ENCODE measurements around the gene ULK4. TPM values are rescaled to one million over a fixed set of nuclear protein-coding genes. Genes with fewer than 3 reads are reported as not detected.
"Not testable (repeated sequence)": the region's sequence is repeated elsewhere in the genome, so short reads cannot be mapped to it uniquely, and the experiment has no call there.

The ULK4 gene
- total RNA-seq, 1 donor: 23.2 TPM

DNA sequence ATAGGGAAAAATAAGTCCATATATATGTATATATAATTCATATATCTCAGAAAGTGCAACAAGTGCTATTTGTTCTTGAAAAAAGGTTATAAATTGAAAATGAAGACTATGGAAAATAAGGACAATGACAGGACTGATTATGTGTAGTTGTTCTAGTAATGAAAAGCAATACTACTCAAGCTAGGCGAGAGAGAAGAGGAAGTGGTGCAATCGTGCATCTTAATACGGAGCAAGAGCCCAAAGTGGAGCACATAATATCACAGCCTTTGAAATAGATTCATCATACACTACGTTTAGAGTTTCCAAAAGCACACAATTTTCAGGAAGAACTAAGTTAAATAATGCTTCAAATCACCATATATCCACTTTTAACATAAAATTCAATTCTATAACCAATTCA, 87.9 kb downstream of the ULK4 start:
- no peak for DNase-seq (ENCODE audit: low read depth in 2 of 3, low spot score in 2 of 3)

DNA sequence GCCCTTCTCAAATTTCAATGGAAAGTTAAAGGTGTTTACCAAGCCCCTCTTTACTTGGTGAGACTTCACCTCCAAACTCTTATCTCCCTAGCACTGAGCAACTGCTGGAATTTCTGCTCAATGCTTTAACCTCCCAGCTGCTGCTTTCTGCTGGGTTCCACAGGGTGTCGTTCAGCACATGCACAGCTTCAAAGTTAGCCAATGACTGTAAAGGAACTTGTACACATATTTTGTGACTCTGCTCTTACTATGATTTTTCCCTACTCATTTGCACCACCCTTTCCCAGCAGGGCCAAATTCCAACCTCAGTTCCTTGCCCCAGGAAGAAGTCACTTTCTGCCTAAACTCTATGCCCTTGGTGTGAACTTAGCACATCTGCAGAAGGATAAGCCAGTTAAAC, 89.7 kb downstream of the ULK4 start:
- DNase-seq (ENCODE audit: low read depth in 2 of 3, low spot score in 2 of 3): no peak

DNA sequence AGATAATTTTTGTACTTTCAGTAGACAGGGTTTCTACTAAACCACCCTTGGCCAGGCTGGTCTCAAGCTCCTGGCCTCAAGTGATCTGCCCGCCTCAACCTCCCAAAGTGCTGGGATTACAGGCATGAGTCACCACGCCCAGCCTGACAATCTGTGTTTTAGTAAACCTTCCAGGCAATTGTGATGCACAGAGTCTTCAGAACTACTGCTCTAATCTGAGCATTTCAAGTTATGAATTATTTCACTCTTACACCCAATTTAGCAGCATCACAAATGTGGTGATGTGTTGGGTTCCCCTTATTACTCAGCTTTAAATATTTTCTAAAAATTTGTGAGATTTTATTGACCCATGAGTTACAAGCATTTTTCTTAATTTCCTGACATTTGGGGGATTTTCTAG, 94.4 kb downstream of the ULK4 start:
- DNase-seq (ENCODE audit: low read depth in 2 of 3, low spot score in 2 of 3): no peak

DNA sequence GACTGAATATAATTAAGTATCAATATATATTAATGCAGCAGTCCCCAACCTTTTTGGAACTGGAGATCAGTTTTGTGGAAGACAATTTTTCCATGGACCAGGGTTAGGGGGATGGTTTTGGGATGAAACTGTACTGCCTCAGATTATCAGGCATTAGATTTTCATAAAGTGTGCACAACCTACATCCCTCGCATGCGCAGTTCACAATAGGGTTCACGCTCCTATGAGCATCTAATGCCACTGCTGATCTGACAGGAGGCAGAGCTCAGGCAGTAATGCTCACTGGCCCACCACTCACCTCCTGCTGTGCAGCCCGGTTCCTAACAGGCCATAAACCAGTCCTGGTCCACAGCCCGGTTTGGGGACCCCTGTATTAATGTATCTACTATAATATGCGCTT, 95.6 kb downstream of the ULK4 start:
- no peak for DNase-seq (ENCODE audit: low read depth in 2 of 3, low spot score in 2 of 3)

DNA sequence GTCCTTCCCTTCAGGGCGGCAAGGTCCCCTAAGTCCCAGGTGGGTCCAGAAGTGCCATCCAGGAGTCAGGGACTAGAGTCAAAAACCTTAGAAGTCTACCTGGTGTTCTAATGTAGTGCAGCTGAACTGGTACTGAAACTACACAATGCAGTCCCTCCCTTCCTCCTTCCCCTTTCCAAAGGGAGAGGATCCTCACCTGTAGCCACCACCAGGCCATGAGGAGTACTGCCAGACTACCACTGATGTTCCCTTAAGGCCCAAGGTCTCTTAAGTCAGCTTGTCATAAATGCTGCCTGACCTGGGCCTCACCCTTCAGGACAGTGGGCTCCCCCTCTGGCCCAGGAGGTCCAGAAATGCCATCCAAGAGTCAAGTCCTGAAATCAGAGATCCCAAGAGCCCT, 98.9 kb downstream of the ULK4 start:
- DNase-seq (ENCODE audit: low read depth in 2 of 3, low spot score in 2 of 3): no peak

DNA sequence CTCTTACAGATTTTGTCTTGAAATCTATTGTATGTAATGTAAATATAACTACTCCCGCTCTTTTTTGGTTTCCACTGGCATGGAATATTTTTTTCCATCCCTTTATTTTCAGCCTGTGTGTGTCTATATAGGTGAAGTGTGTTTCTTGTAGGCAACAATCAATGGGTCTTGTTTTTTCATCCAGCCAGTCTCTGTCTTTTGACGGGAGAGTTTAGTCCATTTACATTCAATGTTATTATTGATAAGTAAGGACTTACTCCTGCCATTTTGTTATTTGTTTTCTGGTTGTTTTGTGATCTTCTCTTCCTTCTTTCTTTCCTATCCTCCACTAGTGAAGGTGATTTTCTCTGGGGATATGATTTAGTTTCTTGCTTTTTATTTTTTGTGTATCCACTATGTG, 101.4 kb downstream of the ULK4 start:
- DNase-seq (ENCODE audit: low read depth in 2 of 3, low spot score in 2 of 3): not testable (repeated sequence)

DNA sequence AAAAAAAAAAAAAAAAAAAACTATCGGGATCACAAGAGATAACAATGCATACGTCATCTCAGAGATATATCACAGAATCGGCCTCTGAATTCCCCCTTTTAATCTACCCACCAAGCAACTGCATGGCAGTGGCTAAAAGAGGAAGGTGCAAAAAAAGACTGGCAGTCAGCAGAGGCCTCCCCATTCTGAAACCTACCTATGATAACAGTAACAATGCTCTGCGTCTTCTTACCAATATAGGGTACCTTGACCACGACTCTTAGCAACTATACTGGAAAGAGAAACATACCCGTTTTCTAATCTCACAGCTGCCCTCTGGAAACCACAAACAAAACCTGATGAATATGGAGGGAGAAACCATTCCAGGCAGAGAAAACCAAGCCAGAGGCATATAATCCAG, 106.9 kb downstream of the ULK4 start:
- DNase-seq (ENCODE audit: low read depth in 2 of 3, low spot score in 2 of 3): no peak

DNA sequence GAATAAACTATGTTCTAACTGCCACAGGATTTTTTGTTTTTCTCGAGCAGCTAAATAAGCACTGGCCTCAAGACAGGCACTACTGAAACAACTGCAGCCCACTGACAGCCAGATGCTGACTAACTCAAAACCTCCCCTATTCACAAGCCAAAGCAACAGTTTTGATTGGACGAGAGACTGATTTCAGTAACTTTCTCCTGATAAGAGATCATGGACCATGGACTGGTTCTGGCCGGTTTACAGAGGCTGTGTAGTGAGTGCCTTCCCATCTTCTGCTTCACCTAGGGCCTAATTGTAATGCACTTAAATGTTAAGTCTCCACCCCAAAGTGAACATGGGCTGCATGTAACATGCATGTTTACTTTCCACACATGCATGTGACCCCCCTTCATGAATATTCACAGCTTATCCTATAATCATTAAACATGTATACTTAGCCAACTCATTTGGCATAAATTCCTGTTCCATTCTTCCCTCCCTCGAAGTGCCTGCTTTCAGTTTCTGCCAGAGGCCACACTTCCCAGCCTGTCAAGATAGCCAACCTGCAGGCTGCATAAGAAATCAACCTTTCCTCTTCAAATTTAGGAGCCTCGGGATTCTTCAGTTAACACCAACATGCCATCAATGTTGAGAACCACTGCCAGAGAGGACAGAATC, 108.2 kb downstream of the ULK4 start:
- no peak for DNase-seq (ENCODE audit: low read depth in 2 of 3, low spot score in 2 of 3)

DNA sequence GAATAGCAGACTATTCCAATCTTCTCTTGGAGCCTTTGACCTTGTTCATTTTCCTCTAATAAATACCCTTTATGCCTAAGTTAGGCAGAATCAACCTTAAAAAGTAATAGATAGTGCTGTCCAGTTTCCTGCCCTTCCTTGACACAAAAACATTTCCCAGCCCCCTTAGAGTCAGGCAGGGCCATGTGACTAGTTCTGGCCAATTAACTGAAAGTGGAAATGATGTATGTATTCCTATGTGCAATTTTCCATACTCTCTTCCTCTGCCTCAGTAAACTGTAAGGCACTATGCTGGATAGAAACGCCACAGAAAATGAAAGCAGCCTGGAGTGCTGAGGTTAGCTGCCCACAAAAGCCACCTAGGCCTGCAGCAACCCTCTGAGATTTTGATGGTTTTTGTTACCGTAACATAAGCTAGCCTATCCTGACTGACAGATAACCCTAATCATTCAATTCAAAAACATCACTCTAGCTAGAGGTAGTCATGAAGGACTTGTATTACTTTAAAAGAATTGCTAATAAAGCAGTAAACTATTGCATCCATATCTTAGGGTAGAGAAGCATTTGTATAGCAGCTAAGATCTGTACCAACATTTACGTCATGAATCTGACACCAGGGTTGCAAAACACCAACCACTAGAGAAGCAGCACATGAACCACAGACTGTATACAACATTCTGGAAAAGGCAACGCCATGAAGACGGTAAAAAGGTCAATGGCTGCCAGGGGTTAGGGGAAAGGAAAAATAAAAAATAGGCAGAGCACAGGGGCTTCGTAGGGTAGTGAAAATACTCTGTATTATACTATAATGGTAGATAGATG, 112.9 kb downstream of the ULK4 start:
- no peak for DNase-seq (ENCODE audit: low read depth in 2 of 3, low spot score in 2 of 3)

DNA sequence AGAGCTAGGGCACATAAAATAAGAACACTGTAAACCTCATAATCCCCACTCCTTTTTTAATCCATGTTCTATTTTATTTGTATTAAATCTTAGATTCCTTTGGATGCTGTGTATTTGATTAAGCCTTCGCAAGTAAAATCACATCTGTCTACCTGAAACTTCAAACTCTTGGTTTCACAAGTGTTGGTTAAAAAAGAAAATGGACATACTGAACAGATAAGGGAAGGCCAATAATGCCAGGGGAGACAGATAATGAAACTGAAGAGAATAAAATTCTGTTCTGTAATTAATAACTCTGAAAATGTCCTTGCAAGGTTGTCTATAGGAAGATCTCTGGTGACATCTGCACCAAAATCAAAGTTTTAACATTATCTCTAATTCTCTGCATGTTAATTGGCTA, 114.2 kb downstream of the ULK4 start:
- no peak for DNase-seq (ENCODE audit: low read depth in 2 of 3, low spot score in 2 of 3)

DNA sequence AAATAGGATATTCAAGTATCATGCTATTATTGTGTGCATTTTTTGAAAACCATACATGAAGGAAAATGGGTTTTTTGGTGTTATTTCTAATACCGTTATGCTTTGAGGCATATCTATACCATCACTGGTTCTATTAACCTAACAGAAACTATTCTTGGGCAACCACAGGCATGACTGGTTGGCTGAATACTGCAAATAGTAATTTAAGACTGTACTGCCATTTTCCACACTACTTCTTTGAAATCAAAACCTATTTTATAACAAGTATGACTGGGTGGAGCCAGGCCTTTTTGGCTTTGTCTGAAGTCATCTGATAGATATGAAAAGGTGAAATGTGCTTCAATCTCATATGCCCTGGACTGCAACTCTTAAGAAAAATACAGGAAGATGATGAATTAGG, 115.1 kb downstream of the ULK4 start:
- no peak for DNase-seq (ENCODE audit: low read depth in 2 of 3, low spot score in 2 of 3)

DNA sequence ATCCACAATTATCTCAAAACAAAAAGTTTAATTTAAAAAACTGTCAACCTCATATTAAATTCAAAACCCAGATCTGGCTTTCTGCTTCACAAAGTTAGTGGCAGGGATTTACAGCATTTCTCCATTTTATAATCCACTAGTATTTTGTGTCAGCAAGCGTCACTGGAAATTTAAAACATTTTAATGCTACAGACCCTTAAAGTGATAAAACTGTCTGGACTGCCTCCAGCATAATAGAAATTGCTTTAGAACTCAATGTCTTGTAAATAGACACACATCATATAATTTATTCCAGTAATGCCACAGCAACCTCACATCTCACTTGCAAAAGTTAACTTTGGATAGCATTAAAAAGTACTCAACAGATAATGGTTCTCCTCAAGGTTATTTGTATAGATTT, 116.1 kb downstream of the ULK4 start:
- no peak for DNase-seq (ENCODE audit: low read depth in 2 of 3, low spot score in 2 of 3)

DNA sequence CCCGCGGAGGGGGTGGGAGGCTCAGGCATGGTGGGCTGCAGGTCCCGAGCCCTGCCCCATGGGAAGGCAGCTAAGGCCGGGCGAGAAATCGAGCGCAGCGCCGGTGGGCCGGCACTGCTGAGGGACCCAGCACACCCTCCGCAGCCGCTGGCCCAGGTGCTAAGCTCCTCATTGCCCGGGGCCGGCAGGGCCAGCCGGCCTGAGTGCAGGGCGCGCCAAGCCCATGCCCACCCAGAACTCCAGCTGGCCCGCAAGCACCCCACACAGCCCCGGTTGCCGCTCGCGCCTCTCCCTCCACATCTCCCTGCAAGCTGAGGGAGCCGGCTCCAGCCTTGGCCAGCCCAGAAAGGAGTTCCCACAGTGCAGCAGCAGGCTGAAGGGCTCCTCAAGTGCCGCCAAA, 117.6 kb downstream of the ULK4 start:
- not testable (repeated sequence) for DNase-seq (ENCODE audit: low read depth in 2 of 3, low spot score in 2 of 3)

DNA sequence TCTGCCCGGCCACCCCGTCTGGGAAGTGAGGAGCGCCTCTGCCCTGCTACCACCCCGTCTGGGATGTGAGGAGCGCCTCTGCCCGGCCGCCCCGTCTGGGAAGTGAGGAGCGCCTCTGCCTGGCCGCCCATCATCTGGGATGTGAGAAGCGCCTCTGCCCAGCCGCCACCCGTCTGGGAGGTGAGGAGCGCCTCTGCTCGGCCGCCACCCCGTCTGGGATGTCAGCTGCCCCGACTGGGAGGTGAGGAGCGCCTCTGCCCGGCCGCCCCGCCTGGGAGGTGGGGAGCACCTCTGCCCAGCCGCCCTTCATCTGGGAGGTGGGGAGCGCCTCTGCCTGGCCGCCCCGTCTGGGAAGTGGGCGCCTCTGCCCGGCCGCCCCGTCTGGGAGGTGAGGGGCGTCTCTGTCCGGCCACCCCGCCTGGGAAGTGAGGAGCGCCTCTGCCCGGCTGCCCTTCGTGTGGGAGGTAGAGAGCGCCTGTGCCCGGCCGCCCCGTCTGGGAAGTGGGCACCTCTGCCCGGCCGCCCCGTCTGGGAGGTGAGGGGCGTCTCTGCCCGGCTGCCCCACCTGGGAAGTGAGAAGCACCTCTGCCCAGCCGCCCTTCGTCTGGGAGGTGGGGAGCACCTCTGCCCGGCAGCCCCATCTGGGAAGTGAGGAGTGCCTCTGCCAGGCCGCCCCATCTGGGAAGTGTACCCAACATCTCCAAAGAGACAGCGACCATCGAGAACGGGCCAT, 120.8 kb downstream of the ULK4 start:
- DNase-seq (ENCODE audit: low read depth in 2 of 3, low spot score in 2 of 3): not testable (repeated sequence)

DNA sequence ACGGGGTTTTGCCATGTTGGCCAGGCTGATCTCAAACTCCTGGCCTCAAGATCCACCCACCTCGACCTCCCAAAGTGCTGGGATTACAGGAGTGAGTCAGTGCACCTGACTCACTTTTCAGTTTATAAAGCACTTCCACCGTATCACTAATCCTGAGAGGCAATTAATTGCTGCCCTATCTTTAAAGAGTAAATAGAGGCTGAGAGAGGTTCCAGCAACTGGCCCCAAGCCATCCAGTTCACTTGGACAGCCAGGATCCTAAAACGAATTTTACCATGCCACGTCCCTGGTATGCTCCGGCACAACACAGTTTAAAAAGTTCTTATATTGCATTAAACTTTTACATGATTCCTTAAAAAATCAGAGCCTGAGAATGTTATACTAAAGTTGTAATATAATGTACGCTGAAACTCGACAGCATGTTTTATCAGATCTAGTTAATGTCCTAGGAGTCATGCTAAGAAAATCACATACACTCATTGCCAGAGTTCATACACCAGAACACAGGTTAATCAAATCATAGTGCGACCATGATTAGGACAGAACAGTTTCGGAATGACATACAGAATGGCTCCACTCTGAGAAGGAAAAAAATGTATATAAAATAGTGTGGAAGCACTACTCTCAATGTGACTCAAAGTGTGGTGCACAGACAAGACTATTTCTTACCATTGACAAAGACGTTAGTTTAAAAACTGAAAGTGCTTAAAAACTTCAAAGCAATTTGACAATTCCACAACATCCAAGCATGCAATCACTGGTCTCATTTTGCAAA, 125.4 kb downstream of the ULK4 start:
- DNase-seq (ENCODE audit: low read depth in 2 of 3, low spot score in 2 of 3): no peak

DNA sequence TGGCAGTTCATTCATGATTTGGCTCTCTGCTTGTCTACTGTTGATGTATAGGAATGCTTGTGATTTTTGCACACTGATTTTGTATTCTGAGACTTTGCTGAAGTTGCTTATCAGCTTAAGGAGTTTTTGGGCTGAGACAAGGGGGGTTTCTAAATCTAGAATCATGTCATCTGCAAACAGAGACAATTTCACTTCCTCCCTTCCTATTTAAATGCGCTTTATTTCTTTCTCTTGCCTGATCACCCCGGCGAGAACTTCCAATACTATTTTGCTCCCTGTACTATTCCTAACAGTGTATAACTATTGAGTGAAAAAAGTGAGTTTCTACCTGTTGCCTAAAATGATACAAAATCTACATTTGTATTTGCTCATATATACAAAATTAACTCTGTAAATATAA, 128.3 kb downstream of the ULK4 start:
- no peak for DNase-seq (ENCODE audit: low read depth in 2 of 3, low spot score in 2 of 3)

DNA sequence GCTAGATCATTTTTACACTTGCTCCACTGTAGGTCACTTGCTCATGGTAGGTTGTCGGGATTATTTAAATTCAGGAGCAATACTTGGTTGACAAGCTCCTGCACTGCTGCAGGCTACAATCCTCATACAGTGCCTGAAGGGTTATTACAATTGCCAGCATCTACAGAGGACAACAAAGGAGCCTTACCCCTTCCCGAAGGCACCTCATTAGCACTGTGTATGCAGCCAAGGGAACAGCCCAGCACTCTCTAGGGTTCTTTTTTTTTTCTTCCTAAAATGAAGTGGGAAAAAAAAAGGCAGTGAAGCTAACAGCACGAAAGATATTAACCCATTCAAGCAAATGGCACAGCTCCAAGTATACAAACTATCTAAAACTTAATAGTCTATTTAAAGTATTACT, 142.7 kb downstream of the ULK4 start:
- DNase-seq (ENCODE audit: low read depth in 2 of 3, low spot score in 2 of 3): no peak

DNA sequence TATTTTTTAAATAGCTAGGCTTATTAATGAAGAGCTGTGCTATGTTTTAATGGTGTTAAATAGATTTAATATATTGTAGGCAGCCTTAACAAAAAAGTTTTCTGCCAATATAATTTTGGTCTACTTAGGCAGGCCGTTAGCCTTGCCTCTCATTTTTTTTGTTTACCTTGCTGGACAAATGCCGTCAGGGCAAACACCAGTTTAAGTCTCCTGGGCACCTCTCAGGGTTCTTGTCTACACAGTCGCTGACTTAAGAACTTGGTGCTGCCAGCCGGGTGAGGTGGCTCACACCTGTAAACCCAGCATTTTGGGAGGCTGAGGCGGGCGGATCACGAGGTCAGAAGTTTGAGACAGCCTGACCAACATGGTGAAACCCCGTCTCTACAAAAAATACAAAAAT, 153.3 kb downstream of the ULK4 start:
- no peak for DNase-seq (ENCODE audit: low read depth in 2 of 3, low spot score in 2 of 3)

DNA sequence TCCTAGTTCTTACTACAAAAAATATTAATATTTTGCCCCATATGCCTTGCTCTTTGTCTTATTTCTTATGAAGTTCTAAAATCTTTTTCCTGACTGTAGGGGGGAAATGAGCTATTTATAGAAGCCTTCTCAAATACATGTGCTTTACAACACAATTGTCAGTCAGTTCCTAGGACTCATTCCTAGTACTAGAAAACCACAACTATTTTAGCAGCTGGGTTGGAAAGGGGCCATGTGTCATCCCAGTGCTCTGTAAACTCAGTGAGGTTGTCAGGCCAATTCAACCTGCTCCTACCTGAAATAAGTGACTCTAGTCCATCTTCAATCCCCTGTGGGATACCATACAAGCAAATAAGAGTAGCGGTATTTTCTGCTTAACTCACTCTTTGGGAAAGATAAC, 153.8 kb downstream of the ULK4 start:
- DNase-seq (ENCODE audit: low read depth in 2 of 3, low spot score in 2 of 3): no peak

DNA sequence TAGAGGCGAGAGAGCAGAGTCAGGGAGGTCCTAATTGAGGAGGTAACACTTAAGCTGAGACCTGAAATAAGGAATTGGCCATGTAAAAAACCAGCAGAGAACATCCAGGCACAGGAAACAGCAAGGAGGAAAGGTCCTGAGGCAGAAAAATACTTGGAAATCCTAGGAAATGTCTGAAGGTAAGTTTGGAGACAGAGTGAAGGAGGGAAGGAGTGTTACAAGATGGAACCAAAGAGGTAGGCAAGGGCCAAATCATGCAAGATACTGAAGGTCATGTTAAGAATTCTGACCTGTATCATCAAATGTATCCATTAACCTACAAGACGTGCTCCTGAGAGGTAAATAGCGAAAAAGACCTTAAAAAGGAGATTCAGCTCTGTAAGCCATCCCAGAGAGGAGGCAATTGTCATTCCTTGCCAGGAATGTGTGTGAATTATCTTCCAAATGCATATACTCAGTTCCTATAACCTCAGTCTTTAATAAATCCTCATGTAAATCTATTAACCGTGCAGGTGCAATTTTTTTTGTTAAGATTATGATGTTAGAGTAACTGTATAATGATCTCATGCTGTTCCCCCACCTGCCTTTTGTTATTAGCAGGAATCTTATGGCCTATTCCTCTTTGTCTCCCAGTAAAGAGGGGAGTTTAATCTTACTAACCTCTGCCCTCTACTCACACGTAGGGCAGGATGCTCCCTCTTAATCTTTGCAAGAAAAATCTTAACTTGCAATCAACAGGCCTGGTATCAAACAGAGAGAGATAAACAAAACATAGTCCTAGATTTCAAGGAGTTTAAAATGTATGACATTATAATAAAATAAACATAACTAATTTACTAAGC, 166.9 kb downstream of the ULK4 start:
- no peak for DNase-seq (ENCODE audit: low read depth in 2 of 3, low spot score in 2 of 3)

All from hematopoietic multipotent progenitor cell (in vitro differentiated cells).